ENCODE data around the gene MYO1D. TPM values are rescaled to one million over a fixed set of nuclear protein-coding genes. Genes with fewer than 3 reads are reported as not detected.
"Not testable (repeated sequence)": the region's sequence is repeated elsewhere in the genome, so short reads cannot be mapped to it uniquely, and the experiment has no call there.

MYO1D gene
- total RNA-seq, 2 experiments from 2014 or later, result 8.7 to 8.8 TPM

DNA sequence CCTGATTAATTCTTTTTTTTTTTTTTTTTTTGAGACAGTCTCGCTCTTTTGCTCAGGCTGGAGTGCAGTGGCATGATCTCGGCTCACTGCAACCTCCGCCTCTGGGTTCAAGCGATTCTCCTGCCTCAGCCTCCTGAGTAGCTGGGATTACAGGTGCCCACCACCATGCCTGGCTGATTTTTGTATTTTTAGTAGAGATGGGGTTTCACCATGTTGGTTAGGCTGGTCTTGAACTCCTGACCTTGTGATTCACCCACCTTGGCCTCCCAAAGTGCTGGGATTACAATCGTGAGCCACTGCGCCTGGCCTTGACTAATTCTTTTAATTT is 352.4 kb downstream of the MYO1D start:
- not testable (repeated sequence) for H3K36me3 Mint-ChIP-seq (ENCODE audit: low read depth); H3K9me3 Mint-ChIP-seq (ENCODE audit: low read depth); ATAC-seq; H3K27me3 Mint-ChIP-seq
- Mint-ChIP-seq H3K4me1 (peaks cover 75% of the 10 kb centered on the region), H3K27ac (peak overlapping the region; percentile 97), H3K4me3 (peak overlapping the region; percentile 55)
- CTCF ChIA-PET, result interaction anchor here (1.1 to 2.1 kb wide), 5 partner anchors 21 to 41 kb away, joined by 3 to 6 read pairs (median 5); no protein-coding TSS in a partner anchor
- intact Hi-C loops (cut with DNase I, micrococcal nuclease), result loop anchor here (1.0 to 2.0 kb wide), 6 partner anchors 21 to 353 kb away; partner anchors contain the start of genes PSMD11 (in 2 of the 2) and MYO1D (in 1 of the 2)
- DNase-seq, result peak; percentile 20
- POLR2A ChIA-PET, result interaction anchor here (0.8 to 1.9 kb wide), 8 partner anchors 21 to 80 kb away, joined by 4 to 19 read pairs (median 8); partner anchors contain the start of genes CDK5R1 and PSMD11

DNA sequence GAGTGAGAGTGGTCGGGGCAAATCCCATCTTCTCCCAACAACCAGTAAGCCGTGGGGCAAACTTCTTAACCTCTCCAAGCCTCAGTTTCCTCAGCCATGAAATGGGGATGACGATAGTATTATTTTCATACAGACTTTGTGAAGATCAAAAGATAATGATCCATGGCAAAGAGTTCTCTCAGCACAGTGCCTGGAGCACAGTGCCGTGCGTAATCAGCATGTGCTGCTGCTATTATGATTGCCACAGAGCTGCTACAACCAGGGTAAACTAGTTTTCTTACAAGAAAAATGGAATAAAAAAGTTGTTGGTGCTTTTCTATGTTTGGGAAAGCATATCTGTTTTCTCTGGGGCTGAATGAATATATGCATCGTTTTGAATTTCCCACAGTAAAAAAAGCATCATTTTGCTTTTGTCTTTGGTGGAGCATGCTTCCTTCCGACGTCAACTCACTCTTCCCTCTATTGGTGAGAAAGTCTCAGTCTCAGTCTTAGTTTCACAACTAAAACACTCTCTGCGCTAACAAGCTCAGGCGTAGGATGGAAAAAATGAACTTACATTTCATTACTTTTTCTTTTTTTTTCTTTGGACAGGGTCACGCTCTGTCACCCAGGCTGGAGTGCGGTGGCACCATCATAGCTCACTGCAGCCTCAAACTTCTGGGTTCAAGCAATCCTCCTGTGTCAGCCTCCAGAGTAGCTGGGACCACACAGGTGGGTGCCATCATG is 352.9 kb downstream of the MYO1D start:
- peak overlapping the region; percentile 55 for H3K4me3 Mint-ChIP-seq
- H3K4me1 Mint-ChIP-seq, result peaks cover 75% of the 10 kb centered on the region
- ChIA-PET POLR2A (interaction anchor here (0.6 to 1.9 kb wide), 9 partner anchors 8 to 79 kb away, joined by 3 to 19 read pairs (median 6); partner anchors contain the start of genes CDK5R1 and PSMD11), CTCF (interaction anchor here (0.8 to 2.1 kb wide), 8 partner anchors 20 to 353 kb away, joined by 3 to 8 read pairs (median 5); partner anchors contain the start of gene MYO1D)
- peaks cover 2% of the 10 kb centered on the region for H3K27me3 Mint-ChIP-seq
- no peaks in the 10 kb centered on the region for H3K36me3 Mint-ChIP-seq (ENCODE audit: low read depth)
- intact Hi-C loops (cut with DNase I, micrococcal nuclease), result loop anchor here (1.0 to 2.0 kb wide), 10 partner anchors 21 to 353 kb away; partner anchors contain the start of genes PSMD11 (in 2 of the 2), MYO1D (in 1 of the 2) and ZNF207 (in 1 of the 2)
- no peaks in the 10 kb centered on the region for H3K9me3 Mint-ChIP-seq (ENCODE audit: low read depth)
- ATAC-seq, result peak; percentile 61
- DNase-seq, result peak; percentile 65
- H3K27ac Mint-ChIP-seq, result peak overlapping the region; percentile 97

DNA sequence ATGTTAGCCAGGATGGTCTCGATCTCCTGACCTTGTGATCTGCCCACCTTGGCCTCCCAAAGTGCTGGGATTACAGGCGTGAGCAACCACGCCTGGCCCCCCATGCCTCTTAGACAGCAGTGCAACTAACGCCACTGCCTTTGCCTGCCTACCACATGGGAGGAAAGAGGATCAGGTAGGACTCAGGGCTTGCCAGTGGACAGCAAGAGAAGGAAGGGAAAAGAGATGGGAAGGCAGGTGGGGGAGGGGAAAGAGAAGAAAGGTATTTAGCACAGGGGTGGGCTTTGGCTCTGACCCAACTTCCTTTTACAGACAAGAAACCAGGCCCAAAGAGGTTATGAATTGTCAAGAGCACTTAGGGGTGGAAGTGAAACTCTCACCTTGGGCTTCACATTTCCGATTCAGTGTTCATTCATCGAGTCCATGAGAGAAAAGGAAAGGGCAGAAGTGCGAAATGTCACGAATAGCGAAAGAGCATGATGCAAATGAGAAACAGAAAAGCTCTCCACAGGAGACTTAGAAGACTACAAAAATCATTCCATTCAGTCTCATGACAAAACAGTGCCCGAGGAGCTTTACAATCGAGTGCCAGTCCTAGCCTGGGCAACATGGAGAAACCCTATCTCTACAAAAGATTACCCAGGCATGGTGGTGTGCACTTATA is 353.8 kb downstream of the MYO1D start:
- ChIA-PET POLR2A (interaction anchor here (0.7 to 1.9 kb wide), 8 partner anchors 19 to 354 kb away, joined by 4 to 19 read pairs (median 6); partner anchors contain the start of genes CDK5R1, MYO1D and PSMD11), CTCF (interaction anchor here (0.7 to 2.1 kb wide), 8 partner anchors 10 to 354 kb away, joined by 3 to 8 read pairs (median 5); partner anchors contain the start of gene MYO1D)
- Mint-ChIP-seq H3K27ac (peak overlapping the region; percentile 97), H3K36me3 (ENCODE audit: low read depth) (no peaks in the 10 kb centered on the region), H3K4me3 (peak overlapping the region; percentile 55), H3K27me3 (peaks cover 2% of the 10 kb centered on the region), H3K9me3 (ENCODE audit: low read depth) (no peaks in the 10 kb centered on the region), H3K4me1 (peaks cover 75% of the 10 kb centered on the region)
- DNase-seq (peak; percentile 74), ATAC-seq (peak; percentile 59)
- intact Hi-C loops (cut with DNase I, micrococcal nuclease), result loop anchor here (1.0 kb wide), 5 partner anchors 20 to 173 kb away; partner anchors contain the start of gene ZNF207 (in 1 of the 2)

DNA sequence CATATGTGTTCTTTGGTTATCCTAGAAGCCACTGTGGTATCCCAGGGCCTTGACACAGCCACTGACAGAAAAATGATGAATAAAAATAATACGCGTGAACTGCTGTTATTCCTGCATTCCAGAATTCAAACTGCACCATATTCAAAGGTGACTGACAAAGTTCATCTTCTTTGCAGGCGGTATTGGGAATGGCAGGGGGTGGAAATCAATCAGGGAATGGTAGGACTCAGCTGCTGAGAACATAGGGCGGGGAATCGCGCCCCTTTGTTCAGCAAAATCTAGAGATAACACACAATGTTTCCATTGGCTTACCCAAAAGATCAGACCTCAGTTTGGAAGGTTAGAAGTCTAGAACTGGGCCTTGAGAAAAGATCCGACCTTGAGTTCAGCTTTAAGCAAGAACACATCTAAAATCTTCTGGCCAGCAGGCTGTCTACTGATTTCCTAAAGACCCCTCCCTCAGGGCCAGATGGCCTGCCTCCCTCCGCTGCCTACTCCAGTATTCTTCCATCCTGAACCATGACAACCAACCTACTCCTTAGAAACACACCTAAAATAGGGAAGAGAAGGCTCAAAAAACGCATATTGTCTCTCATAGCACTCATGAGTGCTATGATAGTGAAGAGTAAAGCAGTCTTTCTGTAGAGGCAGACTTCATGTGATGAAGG is 356.1 kb downstream of the MYO1D start:
- DNase-seq (no peak), ATAC-seq (no peak)
- peak overlapping the region; percentile 70 for H3K4me3 Mint-ChIP-seq
- peaks cover 91% of the 10 kb centered on the region for H3K4me1 Mint-ChIP-seq
- H3K27ac Mint-ChIP-seq, result peak overlapping the region; percentile 92
- H3K27me3 Mint-ChIP-seq, result no peaks in the 10 kb centered on the region
- intact Hi-C loops (cut with DNase I, micrococcal nuclease), result loop anchor here in 1 of 2 experiments (2.0 kb wide), 1 partner anchor 30 kb away; no protein-coding TSS in a partner anchor
- no peaks in the 10 kb centered on the region for H3K9me3 Mint-ChIP-seq (ENCODE audit: low read depth)
- POLR2A ChIA-PET, result interaction anchor here (2.0 kb wide), 1 partner anchor 34 kb away, joined by 7 read pairs; the partner anchor contains the start of gene CDK5R1
- H3K36me3 Mint-ChIP-seq (ENCODE audit: low read depth), result no peaks in the 10 kb centered on the region
- CTCF ChIA-PET, result interaction anchor here (0.7 kb wide), 1 partner anchor 36 kb away, joined by 3 read pairs; no protein-coding TSS in a partner anchor

DNA sequence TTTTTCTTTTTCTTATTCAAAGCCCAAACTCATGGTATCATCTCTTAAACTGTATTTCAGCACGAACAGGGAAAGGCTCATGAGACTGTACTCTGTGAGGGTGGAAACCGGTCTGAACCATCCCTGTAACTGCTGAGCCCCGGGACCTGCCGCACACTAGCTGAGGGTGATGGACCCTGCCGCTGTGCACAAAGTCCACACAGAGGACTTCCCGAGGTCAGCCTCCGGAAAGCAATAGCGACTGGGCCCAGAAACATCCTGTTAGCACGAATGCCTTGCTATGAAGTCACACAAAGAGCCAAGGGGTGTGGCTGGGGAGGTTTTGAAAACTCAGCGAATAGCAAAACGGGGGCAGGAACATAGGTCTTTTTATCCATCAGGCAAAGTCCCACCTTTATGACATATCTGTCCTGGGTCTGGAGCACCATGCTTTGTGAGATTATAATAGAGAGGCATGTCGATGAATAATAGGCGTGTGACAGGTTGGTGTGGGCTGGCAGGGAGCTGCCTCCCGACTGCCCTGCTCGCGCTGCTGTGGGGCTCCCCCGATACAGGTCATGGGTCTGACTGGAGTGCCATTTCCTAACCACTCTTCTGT is 356.7 kb downstream of the MYO1D start:
- no peaks in the 10 kb centered on the region for H3K36me3 Mint-ChIP-seq (ENCODE audit: low read depth)
- ChIA-PET CTCF (interaction anchor here (0.7 kb wide), 1 partner anchor 36 kb away, joined by 3 read pairs; no protein-coding TSS in a partner anchor), POLR2A (interaction anchor here (0.7 to 2.0 kb wide), 2 partner anchors 33 to 76 kb away, joined by 4 to 7 read pairs; partner anchors contain the start of gene CDK5R1)
- DNase-seq, result peak; percentile 76
- H3K27me3 Mint-ChIP-seq, result no peaks in the 10 kb centered on the region
- peak overlapping the region; percentile 92 for H3K27ac Mint-ChIP-seq
- H3K4me3 Mint-ChIP-seq, result peak overlapping the region; percentile 70
- peaks cover 92% of the 10 kb centered on the region for H3K4me1 Mint-ChIP-seq
- intact Hi-C loops (cut with DNase I, micrococcal nuclease), result loop anchor here in 1 of 2 experiments (2.0 kb wide), 1 partner anchor 29 kb away; no protein-coding TSS in a partner anchor
- ATAC-seq, result peak; percentile 37
- no peaks in the 10 kb centered on the region for H3K9me3 Mint-ChIP-seq (ENCODE audit: low read depth)

DNA sequence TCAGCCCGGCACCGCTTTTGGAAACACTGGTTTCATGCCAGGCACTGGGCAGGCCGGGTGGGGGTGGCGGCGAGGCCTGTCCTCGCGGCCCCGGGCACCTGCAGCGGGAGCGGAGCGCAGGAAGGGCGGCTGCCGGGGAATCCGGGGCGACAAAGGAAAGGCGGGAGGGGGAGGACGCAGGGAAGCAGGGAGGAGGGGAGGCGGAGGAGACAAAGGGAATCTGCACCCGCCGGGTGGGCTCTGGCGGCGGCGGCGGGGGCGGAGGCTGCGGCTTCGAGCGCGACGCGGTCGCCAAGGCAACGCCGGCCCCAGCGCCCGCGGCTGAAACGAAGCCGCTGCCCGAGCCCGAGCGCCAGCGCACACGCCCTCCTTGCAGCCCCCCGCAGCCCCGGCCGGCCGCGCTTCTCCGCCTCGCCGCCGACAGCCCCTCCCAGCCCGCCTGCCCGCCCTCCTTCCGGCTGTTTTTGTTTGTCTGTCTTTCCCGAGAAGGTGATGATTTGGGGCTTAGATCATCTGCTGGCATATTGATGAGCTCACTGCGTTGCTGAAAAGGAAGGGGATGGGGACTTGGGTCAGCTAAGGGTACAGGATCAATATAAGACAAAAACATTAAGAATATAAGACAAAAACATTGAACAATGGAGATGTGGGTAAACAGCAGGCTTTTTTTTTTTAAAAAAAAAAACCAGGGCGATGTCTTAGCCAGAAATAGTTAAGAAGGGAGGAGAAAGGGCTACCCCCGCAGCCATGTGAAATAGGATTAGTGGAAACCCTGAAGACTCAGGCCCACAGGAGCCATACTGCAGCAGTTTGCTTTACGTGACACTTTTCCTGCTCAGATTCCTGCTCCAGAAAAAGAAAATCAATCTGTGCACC is 357.5 kb downstream of the MYO1D start:
- no peaks in the 10 kb centered on the region for H3K9me3 Mint-ChIP-seq (ENCODE audit: low read depth)
- POLR2A ChIA-PET, result interaction anchor here (0.6 to 2.0 kb wide), 3 partner anchors 32 to 95 kb away, joined by 4 to 7 read pairs (median 7); partner anchors contain the start of gene CDK5R1
- H3K27ac Mint-ChIP-seq, result peak overlapping the region; percentile 92
- H3K4me3 Mint-ChIP-seq, result peak overlapping the region; percentile 70
- peaks cover 89% of the 10 kb centered on the region for H3K4me1 Mint-ChIP-seq
- intact Hi-C loops (cut with DNase I, micrococcal nuclease), result loop anchor here (1.0 to 5.0 kb wide), 4 partner anchors 29 to 1707 kb away; partner anchors contain the start of gene PSMD11 (in 1 of the 2)
- peak; percentile 5 for ATAC-seq
- CTCF ChIA-PET, result interaction anchor here (1.8 kb wide), 2 partner anchors 32 to 57 kb away, joined by 6 to 7 read pairs; partner anchors contain the start of gene CDK5R1
- H3K27me3 Mint-ChIP-seq, result no peaks in the 10 kb centered on the region
- DNase-seq, result peak; percentile 82
- H3K36me3 Mint-ChIP-seq (ENCODE audit: low read depth), result no peaks in the 10 kb centered on the region

DNA sequence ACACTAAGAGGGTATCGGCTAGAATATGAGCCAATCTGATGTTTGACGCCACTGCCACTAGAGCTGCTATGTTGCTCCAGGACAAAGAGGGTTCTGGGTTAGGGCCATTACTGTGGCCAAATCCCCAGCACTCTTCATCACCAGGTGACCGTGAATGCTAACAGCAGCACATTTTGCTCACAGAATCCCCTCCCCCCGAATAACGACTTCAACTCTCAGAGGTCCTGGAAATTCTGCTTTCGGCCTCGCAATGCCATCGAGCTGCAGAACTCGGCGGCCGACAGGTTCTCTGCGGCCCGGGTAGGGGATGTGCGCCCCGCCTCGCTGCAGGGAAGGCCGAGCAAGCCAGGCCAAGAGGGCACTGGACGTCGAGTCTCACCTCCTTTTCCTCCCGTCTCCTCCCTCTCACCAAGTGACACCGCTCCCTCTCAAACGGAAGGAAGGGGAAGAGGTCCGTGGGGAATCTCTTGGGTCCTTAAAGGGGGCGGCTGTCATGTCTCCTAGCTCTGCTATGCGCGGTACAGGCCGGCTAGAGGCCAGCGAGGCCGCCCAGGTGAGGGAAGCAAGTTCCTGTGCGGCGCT is 358.2 kb downstream of the MYO1D start:
- no peak for ATAC-seq
- H3K4me3 Mint-ChIP-seq, result peak overlapping the region; percentile 70
- peaks cover 82% of the 10 kb centered on the region for H3K4me1 Mint-ChIP-seq
- no peaks in the 10 kb centered on the region for H3K9me3 Mint-ChIP-seq (ENCODE audit: low read depth)
- H3K27me3 Mint-ChIP-seq, result no peaks in the 10 kb centered on the region
- peak overlapping the region; percentile 39 for H3K27ac Mint-ChIP-seq
- no peaks in the 10 kb centered on the region for H3K36me3 Mint-ChIP-seq (ENCODE audit: low read depth)
- intact Hi-C loops (cut with DNase I, micrococcal nuclease), result loop anchor here in 1 of 2 experiments (1.0 to 5.0 kb wide), 3 partner anchors 31 to 1706 kb away; partner anchors contain the start of gene PSMD11
- CTCF ChIA-PET, result interaction anchor here (0.7 to 1.9 kb wide), 6 partner anchors 9 to 74 kb away, joined by 3 to 7 read pairs (median 5); partner anchors contain the start of gene CDK5R1
- POLR2A ChIA-PET, result interaction anchor here (0.6 to 2.1 kb wide), 3 partner anchors 31 to 95 kb away, joined by 4 to 7 read pairs (median 7); partner anchors contain the start of gene CDK5R1
- DNase-seq, result no peak

DNA sequence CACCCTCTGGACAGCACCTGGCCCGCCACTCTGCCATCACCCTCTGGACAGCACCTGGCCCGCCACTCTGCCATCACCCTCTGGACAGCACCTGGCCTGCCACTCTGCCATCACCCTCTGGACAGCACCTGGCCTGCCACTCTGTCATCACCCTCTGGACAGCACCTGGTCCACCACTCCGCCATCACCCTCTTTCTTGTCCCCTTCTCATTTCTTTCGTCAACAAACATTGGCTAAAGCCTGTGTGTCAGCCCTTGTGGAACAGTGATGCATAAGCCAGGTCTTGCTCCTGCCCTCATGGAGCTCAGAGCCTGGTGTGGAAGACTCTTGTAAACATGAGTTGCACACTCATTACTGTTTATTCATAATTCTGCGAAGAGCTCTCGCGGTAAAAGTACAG is 358.9 kb downstream of the MYO1D start:
- ChIA-PET POLR2A (interaction anchor here (0.5 to 2.1 kb wide), 3 partner anchors 30 to 300 kb away, joined by 4 to 7 read pairs (median 4); partner anchors contain the start of gene CDK5R1), CTCF (interaction anchor here (0.7 to 1.9 kb wide), 7 partner anchors 9 to 73 kb away, joined by 3 to 7 read pairs (median 4); partner anchors contain the start of gene CDK5R1)
- Mint-ChIP-seq H3K4me1 (peaks cover 78% of the 10 kb centered on the region), H3K36me3 (ENCODE audit: low read depth) (no peaks in the 10 kb centered on the region), H3K9me3 (ENCODE audit: low read depth) (no peaks in the 10 kb centered on the region), H3K4me3 (peak overlapping the region; percentile 70), H3K27me3 (no peaks in the 10 kb centered on the region), H3K27ac (peak overlapping the region; percentile 55)
- ATAC-seq (no peak), DNase-seq (no peak)
- intact Hi-C loops (cut with DNase I, micrococcal nuclease), result loop anchor here in 1 of 2 experiments (1.0 to 5.0 kb wide), 2 partner anchors 15 to 1706 kb away; no protein-coding TSS in a partner anchor
